MM.1S (cell line): ENCODE data around the gene E2F6.

Experiments used
- DNase-seq: peaks from one replicate; pipeline ENCODE4 v3.0.0-alpha.2; 2015
- H2AFZ ChIP-seq: fragments of 300-600 bp; sonication (generic); 2 replicates; pipeline ENCODE4 v1.6.0; 2016; ENCODE audit warnings: antibody characterized with exemption, low read length
- H3F3A ChIP-seq: fragments of 300-600 bp; sonication (generic); 2 replicates; pipeline ENCODE4 v1.6.1; 2016; ENCODE audit warnings: mild to moderate bottlenecking, antibody characterized with exemption, low read length, moderate library complexity, mixed read lengths; ENCODE audit not compliant: insufficient read depth
- H3K27ac ChIP-seq: fragments of 300-600 bp; sonication (generic); 2 replicates; pipeline ENCODE4 v1.5.1; 2016; ENCODE audit warnings: mild to moderate bottlenecking, low read length
- H3K27me3 ChIP-seq: fragments of 300-600 bp; sonication (generic); replicated peaks from 2 replicates; pipeline ENCODE4 v1.6.0; 2016; ENCODE audit warnings: low read length; ENCODE audit not compliant: insufficient read depth
- H3K36me3 ChIP-seq: fragments of 300-600 bp; sonication (generic); replicated peaks from 2 replicates; pipeline ENCODE4 v1.6.1; 2016; ENCODE audit warnings: mild to moderate bottlenecking, low read length, mixed read lengths; ENCODE audit not compliant: insufficient read depth
- H3K4me1 ChIP-seq: fragments of 300-600 bp; sonication (generic); 2 replicates; pipeline ENCODE4 v1.6.1; 2016; ENCODE audit warnings: low read length, mixed read lengths
- H3K4me2 ChIP-seq: fragments of 300-600 bp; sonication (generic); 2 replicates; pipeline ENCODE4 v1.6.0; 2016; ENCODE audit warnings: low read depth, low read length
- H3K4me3 ChIP-seq: fragments of 300-600 bp; sonication (generic); 2 replicates; pipeline ENCODE4 v1.5.1; 2016; ENCODE audit warnings: low read length, mixed read lengths
- H3K79me2 ChIP-seq: fragments of 300-600 bp; sonication (generic); 2 replicates; pipeline ENCODE4 v1.6.1; 2016; ENCODE audit warnings: mixed run types, low read length, mixed read lengths
- H3K9ac ChIP-seq: fragments of 300-600 bp; sonication (generic); 2 replicates; pipeline ENCODE4 v1.6.1; 2016; ENCODE audit warnings: low read length, mixed read lengths
- H3K9me2 ChIP-seq: fragments of 300-600 bp; sonication (generic); replicated peaks from 2 replicates; pipeline ENCODE4 v1.6.1; 2016; ENCODE audit warnings: mild to moderate bottlenecking, low read length, mixed read lengths; ENCODE audit not compliant: insufficient read depth
- H3K9me3 ChIP-seq: fragments of 300-600 bp; sonication (generic); replicated peaks from 2 replicates; pipeline ENCODE4 v1.6.1; 2016; ENCODE audit warnings: mild to moderate bottlenecking, low read length, mixed read lengths; ENCODE audit not compliant: insufficient read depth
- H4K20me1 ChIP-seq: fragments of 300-600 bp; sonication (generic); 2 replicates; pipeline ENCODE4 v1.6.1; 2016; ENCODE audit warnings: mild to moderate bottlenecking, low read length, moderate library complexity, mixed read lengths; ENCODE audit not compliant: insufficient read depth
- CTCF ChIP-seq: fragments of 300-600 bp; sonication (generic); IDR thresholded peaks from 2 replicates; pipeline ENCODE4 v1.5.1; 2016; ENCODE audit warnings: antibody characterized with exemption, low read length, mixed read lengths
- EZH2 ChIP-seq: fragments of 300-600 bp; sonication (generic); optimal IDR thresholded peaks from 2 replicates; pipeline ENCODE3; 2017; ENCODE audit warnings: low read depth, mild to moderate bottlenecking, antibody characterized with exemption, low read length, mixed read lengths
- EZH2phosphoT487 ChIP-seq: fragments of 300-600 bp; sonication (generic); IDR thresholded peaks from 2 replicates; pipeline ENCODE4 v1.6.1; 2018; ENCODE audit warnings: antibody characterized with exemption, low read length

E2F6 gene

GRCh38 chr2:11493282-11493681 is 27.3 kb upstream of the E2F6 start:
- H3K27ac ChIP-seq: no peak overlapping the region
- peaks cover 10% of the 10 kb centered on the region; the same call in 1 of the 2 replicates for H3F3A ChIP-seq
- no peak overlapping the region for H3K4me2 ChIP-seq
- TF ChIP-seq EZH2phosphoT487 (no peak), EZH2 (no peak), CTCF (no peak)
- H3K9ac ChIP-seq: no peak overlapping the region
- H3K4me1 ChIP-seq: peaks cover 14% of the 10 kb centered on the region
- H4K20me1 ChIP-seq: no peaks in the 10 kb centered on the region
- DNase-seq: no peak
- H3K4me3 ChIP-seq: no peak overlapping the region
- no peaks in the 10 kb centered on the region for H3K9me2 ChIP-seq
- no peaks in the 10 kb centered on the region for H3K27me3 ChIP-seq
- no peaks in the 10 kb centered on the region for H3K9me3 ChIP-seq
- H3K79me2 ChIP-seq: no peaks in the 10 kb centered on the region
- no peaks in the 10 kb centered on the region for H3K36me3 ChIP-seq
- no peak overlapping the region for H2AFZ ChIP-seq

GRCh38 chr2:11492720-11493119 is 26.8 kb upstream of the E2F6 start:
- peaks cover 7% of the 10 kb centered on the region; the same call in 1 of the 2 replicates for H3F3A ChIP-seq
- DNase-seq: no peak
- no peaks in the 10 kb centered on the region for H4K20me1 ChIP-seq
- no peaks in the 10 kb centered on the region for H3K9me2 ChIP-seq
- no peaks in the 10 kb centered on the region for H3K9me3 ChIP-seq
- H3K27me3 ChIP-seq: no peaks in the 10 kb centered on the region
- no peak overlapping the region for H2AFZ ChIP-seq
- H3K4me2 ChIP-seq: no peak overlapping the region
- peaks cover 8% of the 10 kb centered on the region for H3K4me1 ChIP-seq
- H3K4me3 ChIP-seq: no peak overlapping the region
- H3K9ac ChIP-seq: no peak overlapping the region
- no peaks in the 10 kb centered on the region for H3K36me3 ChIP-seq
- no peaks in the 10 kb centered on the region for H3K79me2 ChIP-seq
- no peak for TF ChIP-seq EZH2
- TF ChIP-seq EZH2phosphoT487: no peak
- H3K27ac ChIP-seq: no peak overlapping the region

GRCh38 chr2:11492244-11492643 is 26.3 kb upstream of the E2F6 start:
- Histone ChIP-seq H2AFZ (no peak overlapping the region), H3K79me2 (no peaks in the 10 kb centered on the region), H3K4me1 (peaks cover 4% of the 10 kb centered on the region), H3K27me3 (no peaks in the 10 kb centered on the region), H3K27ac (no peak overlapping the region), H3F3A (peaks cover 3% of the 10 kb centered on the region; the same call in 1 of the 2 replicates), H3K9me3 (no peaks in the 10 kb centered on the region), H3K4me2 (no peak overlapping the region), H4K20me1 (no peaks in the 10 kb centered on the region), H3K9me2 (no peaks in the 10 kb centered on the region), H3K36me3 (no peaks in the 10 kb centered on the region), H3K4me3 (no peak overlapping the region), H3K9ac (no peak overlapping the region)
- DNase-seq: no peak
- TF ChIP-seq EZH2phosphoT487 (no peak), CTCF (no peak), EZH2 (no peak)

- no peak overlapping the region for H3K4me2 ChIP-seq
- no peaks in the 10 kb centered on the region for H3K27me3 ChIP-seq
- no peaks in the 10 kb centered on the region for H3K79me2 ChIP-seq
Measured at GRCh38 chr2:11491348-11491933, 25.5 kb upstream of the E2F6 start.

More at GRCh38 chr2:11491348-11491933, 25.5 kb upstream of the E2F6 start:
- no peaks in the 10 kb centered on the region for H3K4me1 ChIP-seq
- no peaks in the 10 kb centered on the region for H4K20me1 ChIP-seq
- no peaks in the 10 kb centered on the region for H3F3A ChIP-seq
- H2AFZ ChIP-seq: no peak overlapping the region
- H3K4me3 ChIP-seq: no peak overlapping the region
- TF ChIP-seq CTCF (no peak), EZH2 (no peak), EZH2phosphoT487 (no peak)
- no peak for DNase-seq
- H3K9ac ChIP-seq: no peak overlapping the region
- H3K36me3 ChIP-seq: no peaks in the 10 kb centered on the region
- H3K9me3 ChIP-seq: no peaks in the 10 kb centered on the region
- no peaks in the 10 kb centered on the region for H3K9me2 ChIP-seq
- H3K27ac ChIP-seq: no peak overlapping the region
